ENCODE data around the gene CD36. TPM values are rescaled to one million over a fixed set of nuclear protein-coding genes. Genes with fewer than 3 reads are reported as not detected.

CD36 gene
- total RNA-seq, 2 donors from 2014 or later: 5.7 to 7.2 TPM

DNA sequence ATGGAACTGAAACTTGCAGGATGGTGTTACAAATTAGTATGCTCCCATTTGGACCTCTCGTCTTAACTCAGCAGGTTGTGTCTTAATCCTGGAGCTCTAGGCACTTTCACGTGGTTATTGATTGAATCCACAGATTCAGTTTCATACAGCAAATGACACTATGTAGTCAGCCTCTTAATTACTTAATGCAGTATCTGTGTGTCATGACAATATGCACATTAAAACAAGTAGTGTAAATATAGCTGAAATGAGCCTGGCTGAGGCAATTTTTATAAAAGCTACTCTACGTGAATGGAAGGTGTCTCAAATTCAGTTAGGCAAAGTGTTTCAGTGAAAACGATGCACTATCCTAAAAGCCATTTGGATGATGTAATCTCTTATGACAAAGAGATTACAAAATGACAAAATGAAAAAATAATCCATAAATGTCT, 86.8 kb downstream of the CD36 start:
- Histone ChIP-seq H3K9me3 (no peaks in the 10 kb centered on the region), H3K4me3 (no peak overlapping the region), H3K36me3 (no peaks in the 10 kb centered on the region), H3K27me3 (replicated peaks; ENCODE audit: insufficient read depth) (no peaks in the 10 kb centered on the region), H3K27ac (no peak overlapping the region), H3K4me1 (replicated peaks) (no peaks in the 10 kb centered on the region)
- TF ChIP-seq POLR2A (IDR thresholded peaks at IDR 0.05) (no peak), CTCF (IDR thresholded peaks at IDR 0.05) (no peak), POLR2AphosphoS5 (IDR thresholded peaks at IDR 0.05) (no peak)
- 77% methylated on average over 4 of the region's 4 CpGs for WGBS
- DNase-seq (ENCODE audit: low spot score): no peak
- intact Hi-C loops (cut with DNase I): loop anchor here (10.0 kb wide), 1 partner anchor 130 kb away; no protein-coding TSS in a partner anchor

Small RNA genes lying within 50 kb of the gene (small RNA-seq; reads per million reads assigned to genes)
- gene AC073850.1: 0 reads per million in 2 donors

Other genes with a start within 250 kb of the CD36 start
- not detected for gene GNAT3, start 126.6 kb upstream of the CD36 start, total RNA-seq

Measured in prostate gland (tissue), 2 donors.